PC-9 (cell line): ENCODE measurements around the gene GATA3.

ENCODE experiments used
- EZH2 ChIP-seq: fragments of 200-600 bp; sonication (generic); IDR thresholded peaks from 2 replicates; pipeline ENCODE4 v1.8.0; 2017; ENCODE audit warnings: antibody characterized with exemption, low read depth
- TF ChIP-seq, protein P1 (sequence below): fragments of 200-600 bp; sonication (generic); conservative IDR thresholded peaks from 2 replicates; pipeline ENCODE4 v1.6.1; 2017; ENCODE audit warnings: mixed run types, antibody characterized with exemption, mild to moderate bottlenecking, moderate library complexity

DNA sequence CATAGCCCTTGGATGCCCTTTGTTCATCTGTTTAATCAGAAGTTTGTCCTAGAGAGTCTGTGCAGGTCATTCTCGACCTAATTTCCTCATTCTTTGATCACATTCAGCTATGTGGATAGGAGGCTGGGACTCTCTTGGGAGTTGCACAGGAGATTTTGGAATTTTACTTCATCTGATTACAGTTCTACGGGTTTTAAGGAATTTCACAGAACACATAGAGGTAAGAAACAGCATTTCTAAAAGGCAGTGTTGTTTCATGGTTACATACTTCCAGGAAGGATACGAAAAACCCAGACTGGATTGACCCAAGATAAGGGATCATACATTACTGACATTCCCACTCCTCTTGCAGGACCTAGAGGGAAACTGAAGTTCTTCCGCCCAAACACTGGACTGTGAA, 45.9 kb downstream of the GATA3 start:
- no peak for TF ChIP-seq EZH2
- TF ChIP-seq, protein P1, sequence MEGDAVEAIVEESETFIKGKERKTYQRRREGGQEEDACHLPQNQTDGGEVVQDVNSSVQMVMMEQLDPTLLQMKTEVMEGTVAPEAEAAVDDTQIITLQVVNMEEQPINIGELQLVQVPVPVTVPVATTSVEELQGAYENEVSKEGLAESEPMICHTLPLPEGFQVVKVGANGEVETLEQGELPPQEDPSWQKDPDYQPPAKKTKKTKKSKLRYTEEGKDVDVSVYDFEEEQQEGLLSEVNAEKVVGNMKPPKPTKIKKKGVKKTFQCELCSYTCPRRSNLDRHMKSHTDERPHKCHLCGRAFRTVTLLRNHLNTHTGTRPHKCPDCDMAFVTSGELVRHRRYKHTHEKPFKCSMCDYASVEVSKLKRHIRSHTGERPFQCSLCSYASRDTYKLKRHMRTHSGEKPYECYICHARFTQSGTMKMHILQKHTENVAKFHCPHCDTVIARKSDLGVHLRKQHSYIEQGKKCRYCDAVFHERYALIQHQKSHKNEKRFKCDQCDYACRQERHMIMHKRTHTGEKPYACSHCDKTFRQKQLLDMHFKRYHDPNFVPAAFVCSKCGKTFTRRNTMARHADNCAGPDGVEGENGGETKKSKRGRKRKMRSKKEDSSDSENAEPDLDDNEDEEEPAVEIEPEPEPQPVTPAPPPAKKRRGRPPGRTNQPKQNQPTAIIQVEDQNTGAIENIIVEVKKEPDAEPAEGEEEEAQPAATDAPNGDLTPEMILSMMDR: no peak
